ENCODE measurements around the gene FRAS1.

The FRAS1 gene

GRCh38 chr4:78214078-78214477 lies 157.0 kb downstream of the FRAS1 start:
- no peak for TF ChIP-seq SUZ12 (IDR thresholded peaks at IDR 0.05)
- no peak for TF ChIP-seq FOXK2 (IDR thresholded peaks at IDR 0.05)
- no peak for TF ChIP-seq SP1 (IDR thresholded peaks at IDR 0.05)
- ChIA-PET POLR2A (no interaction called here), CTCF (no interaction called here)
- DNase-seq (ENCODE audit: extremely low spot score) = no peak

- no peak for DNase-seq (ENCODE audit: extremely low spot score)
- ChIA-PET CTCF (no interaction called here), POLR2A (no interaction called here)
- TF ChIP-seq SUZ12 (IDR thresholded peaks at IDR 0.05) = no peak
These were observed 160.4 kb downstream of the FRAS1 start for GRCh38 chr4:78217557-78217956.

GRCh38 chr4:78218260-78218659 lies 161.1 kb downstream of the FRAS1 start:
- ChIA-PET POLR2A (no interaction called here), CTCF (no interaction called here)
- TF ChIP-seq ELF4 (IDR thresholded peaks at IDR 0.05) (no peak), BHLHE40 (IDR thresholded peaks at IDR 0.05; ENCODE audit: borderline replicate concordance) (no peak), ARNT (IDR thresholded peaks at IDR 0.05) (no peak), SP1 (IDR thresholded peaks at IDR 0.05) (no peak), TARDBP (IDR thresholded peaks at IDR 0.05) (no peak), HDGF (IDR thresholded peaks at IDR 0.05; ENCODE audit: borderline replicate concordance) (no peak), NFRKB (IDR thresholded peaks at IDR 0.05) (no peak), LEF1 (IDR thresholded peaks at IDR 0.05; ENCODE audit: borderline replicate concordance) (no peak)
- no peak for DNase-seq (ENCODE audit: extremely low spot score)

DNA sequence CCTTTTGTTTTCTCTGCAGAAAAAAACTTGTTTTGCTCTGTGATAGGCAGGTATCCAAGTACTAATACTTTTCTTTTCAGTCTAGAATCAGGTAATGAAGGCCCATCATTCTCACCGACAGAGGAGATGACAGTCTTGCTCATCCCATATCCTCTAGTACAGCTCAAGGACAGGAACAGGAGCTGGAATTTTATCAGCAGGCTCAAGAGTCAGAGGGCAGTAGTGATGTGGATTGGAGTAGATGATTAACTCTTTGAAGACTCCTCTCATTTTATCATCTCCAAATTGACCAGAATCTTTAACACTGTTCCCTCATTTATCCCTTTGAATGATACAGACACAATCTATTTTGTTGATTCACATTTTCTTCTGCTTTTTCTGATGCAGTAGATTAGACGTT lies 162.7 kb downstream of the FRAS1 start:
- POLR2A ChIA-PET = no interaction called here
- no peak for TF ChIP-seq NFRKB (IDR thresholded peaks at IDR 0.05)
- CTCF ChIA-PET = no interaction called here
- no peak for DNase-seq (ENCODE audit: extremely low spot score)

DNA sequence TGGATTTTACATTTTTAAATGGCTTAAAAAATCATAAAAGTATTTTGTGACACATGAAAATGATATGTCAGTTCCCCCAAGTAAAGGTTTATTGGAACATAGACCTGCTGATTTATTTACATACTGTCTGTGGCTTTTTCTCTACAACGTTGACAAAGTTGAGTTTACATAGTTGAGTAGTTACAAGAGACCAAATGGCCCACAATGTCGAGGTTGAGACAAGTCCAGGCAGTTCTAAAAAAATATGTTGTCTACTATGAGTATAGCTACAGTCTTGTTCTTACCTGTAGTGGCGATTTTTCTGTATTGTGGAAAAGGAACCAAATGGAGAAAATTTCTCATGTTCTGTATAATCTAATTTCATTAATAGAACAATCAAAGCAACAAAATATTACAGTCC lies 163.2 kb downstream of the FRAS1 start:
- ChIA-PET CTCF (no interaction called here), POLR2A (no interaction called here)
- DNase-seq (ENCODE audit: extremely low spot score) = no peak
- TF ChIP-seq ELF4 (IDR thresholded peaks at IDR 0.05) (no peak), PKNOX1 (IDR thresholded peaks at IDR 0.05) (no peak), CTBP1 (IDR thresholded peaks at IDR 0.05; ENCODE audit: borderline replicate concordance) (no peak), BHLHE40 (IDR thresholded peaks at IDR 0.05; ENCODE audit: borderline replicate concordance) (no peak), NFRKB (IDR thresholded peaks at IDR 0.05) (no peak)

- TF ChIP-seq SP1 (IDR thresholded peaks at IDR 0.05) = no peak
- TF ChIP-seq HDGF (IDR thresholded peaks at IDR 0.05; ENCODE audit: borderline replicate concordance) = no peak
- no peak for TF ChIP-seq LEF1 (IDR thresholded peaks at IDR 0.05; ENCODE audit: borderline replicate concordance)
- TF ChIP-seq ZNF384 (IDR thresholded peaks at IDR 0.05) = no peak
- no peak for TF ChIP-seq FOXA1 (IDR thresholded peaks at IDR 0.05)
- no peak for TF ChIP-seq TARDBP (IDR thresholded peaks at IDR 0.05)
- TF ChIP-seq FOXM1 (IDR thresholded peaks at IDR 0.05; ENCODE audit: borderline replicate concordance) = no peak
- TF ChIP-seq FOXK2 (IDR thresholded peaks at IDR 0.05) = no peak
- no peak for TF ChIP-seq PKNOX1 (IDR thresholded peaks at IDR 0.05)
- no peak for TF ChIP-seq NFRKB (IDR thresholded peaks at IDR 0.05)
- TF ChIP-seq CTBP1 (IDR thresholded peaks at IDR 0.05; ENCODE audit: borderline replicate concordance) = no peak
- no peak for TF ChIP-seq ARNT (IDR thresholded peaks at IDR 0.05)
- no peak for TF ChIP-seq ELF4 (IDR thresholded peaks at IDR 0.05)
- TF ChIP-seq BHLHE40 (IDR thresholded peaks at IDR 0.05; ENCODE audit: borderline replicate concordance) = no peak
- no peak for TF ChIP-seq L3MBTL2 (conservative IDR thresholded peaks at IDR 0.05)
- no peak for TF ChIP-seq SUZ12 (IDR thresholded peaks at IDR 0.05)
- ChIA-PET CTCF (interaction anchor here (1.1 kb wide), 1 partner anchor 12 kb away, joined by 4 read pairs; no protein-coding TSS in a partner anchor), POLR2A (no interaction called here)
- DNase-seq (ENCODE audit: extremely low spot score) = no peak
These were observed 165.6 kb downstream of the FRAS1 start for GRCh38 chr4:78222575-78223186.

- ChIA-PET POLR2A (no interaction called here), CTCF (no interaction called here)
- DNase-seq (ENCODE audit: extremely low spot score) = no peak
- TF ChIP-seq ELF4 (IDR thresholded peaks at IDR 0.05) (no peak), BHLHE40 (IDR thresholded peaks at IDR 0.05; ENCODE audit: borderline replicate concordance) (no peak), PKNOX1 (IDR thresholded peaks at IDR 0.05) (no peak)
These were observed 168.1 kb downstream of the FRAS1 start for GRCh38 chr4:78225236-78225635.

DNA sequence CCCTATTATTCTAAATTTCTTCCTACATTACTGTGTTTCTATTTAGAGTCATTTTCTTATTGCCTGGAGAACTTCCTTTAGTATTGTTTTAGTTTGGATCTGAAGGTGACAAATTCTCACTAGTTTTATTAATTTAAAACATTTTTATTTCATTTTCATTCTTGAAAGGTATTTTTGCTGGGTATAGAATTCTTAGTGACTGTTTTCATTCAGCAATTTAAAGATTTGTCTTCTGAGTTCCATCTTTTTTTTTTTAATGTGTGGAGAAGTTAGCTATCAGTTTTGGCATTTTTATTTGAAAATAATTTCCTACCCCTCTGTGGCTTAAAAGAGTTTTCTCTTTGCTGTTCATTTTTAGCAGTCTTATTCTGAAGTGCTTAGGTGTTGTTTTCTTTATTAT lies 169.2 kb downstream of the FRAS1 start:
- DNase-seq (ENCODE audit: extremely low spot score) = no peak
- POLR2A ChIA-PET = no interaction called here
- CTCF ChIA-PET = no interaction called here
- no peak for TF ChIP-seq BHLHE40 (IDR thresholded peaks at IDR 0.05; ENCODE audit: borderline replicate concordance)
- no peak for TF ChIP-seq TARDBP (IDR thresholded peaks at IDR 0.05)
- TF ChIP-seq ELF4 (IDR thresholded peaks at IDR 0.05) = no peak
- TF ChIP-seq SUZ12 (IDR thresholded peaks at IDR 0.05) = no peak
- TF ChIP-seq FOXM1 (IDR thresholded peaks at IDR 0.05; ENCODE audit: borderline replicate concordance) = no peak
- no peak for TF ChIP-seq LEF1 (IDR thresholded peaks at IDR 0.05; ENCODE audit: borderline replicate concordance)
- no peak for TF ChIP-seq CTBP1 (IDR thresholded peaks at IDR 0.05; ENCODE audit: borderline replicate concordance)
- TF ChIP-seq ARNT (IDR thresholded peaks at IDR 0.05) = no peak
- no peak for TF ChIP-seq FOXK2 (IDR thresholded peaks at IDR 0.05)
- TF ChIP-seq HDGF (IDR thresholded peaks at IDR 0.05; ENCODE audit: borderline replicate concordance) = no peak
- TF ChIP-seq NFRKB (IDR thresholded peaks at IDR 0.05) = no peak
- no peak for TF ChIP-seq PKNOX1 (IDR thresholded peaks at IDR 0.05)
- no peak for TF ChIP-seq SP1 (IDR thresholded peaks at IDR 0.05)
- no peak for TF ChIP-seq L3MBTL2 (conservative IDR thresholded peaks at IDR 0.05)
- TF ChIP-seq FOXA1 (IDR thresholded peaks at IDR 0.05) = no peak
- TF ChIP-seq ZNF384 (IDR thresholded peaks at IDR 0.05) = no peak

Data from HEK293T (cell line).